Measurements from ENCODE around the gene TBC1D16.

Gene TBC1D16

GRCh38 chr17:79950751-79951150, 84.9 kb downstream of the TBC1D16 start:
- Histone ChIP-seq H3K4me2 (ENCODE audit: insufficient read depth, low read length) (no peak overlapping the region), H3K27me3 (ENCODE audit: insufficient read depth, low read length, poor library complexity) (no peaks in the 10 kb centered on the region), H3K36me3 (ENCODE audit: insufficient read depth, low read length) (no peaks in the 10 kb centered on the region; the same call in 1 of the 2 replicates), H3K9ac (ENCODE audit: low read depth, low read length) (no peak overlapping the region), H4K20me1 (ENCODE audit: insufficient read depth, low read length) (no peaks in the 10 kb centered on the region), H2AFZ (ENCODE audit: low read depth, low read length) (no peak overlapping the region), H3K79me2 (ENCODE audit: insufficient read depth, low read length) (no peaks in the 10 kb centered on the region), H3K9me3 (ENCODE audit: insufficient read depth, low read length, severe bottlenecking) (no peaks in the 10 kb centered on the region), H3K4me1 (ENCODE audit: insufficient read depth, low read length) (no peaks in the 10 kb centered on the region), H3K27ac (ENCODE audit: low read length) (no peak overlapping the region), H3K4me3 (ENCODE audit: low read depth in 1 of 2, low read length in 2 of 2) (no peak overlapping the region)
- no peak for DNase-seq
- TF ChIP-seq EZH2 (IDR thresholded peaks at IDR 0.05; ENCODE audit: borderline replicate concordance, low read depth, low read length, severe bottlenecking) (no peak), CTCF (IDR thresholded peaks at IDR 0.05; ENCODE audit: borderline replicate concordance, extremely low read depth, low read length, poor library complexity, severe bottlenecking) (no peak)
- ATAC-seq (ENCODE audit: insufficient read depth, low read depth) = no peak

DNA sequence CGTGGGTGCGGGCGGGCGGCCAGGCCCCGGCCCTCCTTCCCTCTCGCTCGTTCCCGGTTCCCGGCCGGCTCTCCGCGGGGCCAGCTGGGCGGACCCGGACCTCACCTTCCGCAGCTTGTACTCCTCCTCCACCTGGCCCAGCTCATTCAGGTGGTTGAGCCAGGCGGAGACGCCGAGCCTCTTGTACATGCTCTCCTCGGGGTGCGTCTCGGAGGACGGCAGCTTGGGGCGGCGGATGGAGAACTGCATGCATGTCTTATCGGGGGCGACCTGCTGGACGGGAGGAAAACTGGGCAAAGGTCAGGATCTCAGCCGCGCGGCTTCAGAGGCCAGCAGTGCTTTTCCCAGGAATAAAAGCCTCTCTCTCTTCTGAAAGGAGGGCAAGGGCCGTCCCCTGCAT, 85.4 kb downstream of the TBC1D16 start:
- Histone ChIP-seq H3K36me3 (ENCODE audit: insufficient read depth, low read length) (no peaks in the 10 kb centered on the region; the same call in 1 of the 2 replicates), H3K27ac (ENCODE audit: low read length) (no peak overlapping the region), H3K4me3 (ENCODE audit: low read depth in 1 of 2, low read length in 2 of 2) (no peak overlapping the region), H3K4me1 (ENCODE audit: insufficient read depth, low read length) (no peaks in the 10 kb centered on the region), H3K4me2 (ENCODE audit: insufficient read depth, low read length) (no peak overlapping the region), H4K20me1 (ENCODE audit: insufficient read depth, low read length) (no peaks in the 10 kb centered on the region), H2AFZ (ENCODE audit: low read depth, low read length) (no peak overlapping the region), H3K27me3 (ENCODE audit: insufficient read depth, low read length, poor library complexity) (no peaks in the 10 kb centered on the region), H3K79me2 (ENCODE audit: insufficient read depth, low read length) (no peaks in the 10 kb centered on the region), H3K9ac (ENCODE audit: low read depth, low read length) (no peak overlapping the region), H3K9me3 (ENCODE audit: insufficient read depth, low read length, severe bottlenecking) (no peaks in the 10 kb centered on the region)
- DNase-seq = no peak
- no peak for ATAC-seq (ENCODE audit: insufficient read depth, low read depth)
- TF ChIP-seq CTCF (IDR thresholded peaks at IDR 0.05; ENCODE audit: borderline replicate concordance, extremely low read depth, low read length, poor library complexity, severe bottlenecking) = no peak
- no peak for TF ChIP-seq EZH2 (IDR thresholded peaks at IDR 0.05; ENCODE audit: borderline replicate concordance, low read depth, low read length, severe bottlenecking)

- Histone ChIP-seq H3K9ac (ENCODE audit: low read depth, low read length) (no peak overlapping the region), H3K79me2 (ENCODE audit: insufficient read depth, low read length) (no peaks in the 10 kb centered on the region), H3K4me1 (ENCODE audit: insufficient read depth, low read length) (no peaks in the 10 kb centered on the region), H3K36me3 (ENCODE audit: insufficient read depth, low read length) (no peaks in the 10 kb centered on the region; the same call in 1 of the 2 replicates), H3K4me3 (ENCODE audit: low read depth in 1 of 2, low read length in 2 of 2) (no peak overlapping the region), H2AFZ (ENCODE audit: low read depth, low read length) (no peak overlapping the region), H3K27ac (ENCODE audit: low read length) (no peak overlapping the region), H4K20me1 (ENCODE audit: insufficient read depth, low read length) (no peaks in the 10 kb centered on the region), H3K4me2 (ENCODE audit: insufficient read depth, low read length) (no peak overlapping the region), H3K27me3 (ENCODE audit: insufficient read depth, low read length, poor library complexity) (no peaks in the 10 kb centered on the region), H3K9me3 (ENCODE audit: insufficient read depth, low read length, severe bottlenecking) (no peaks in the 10 kb centered on the region)
- TF ChIP-seq CTCF (IDR thresholded peaks at IDR 0.05; ENCODE audit: borderline replicate concordance, extremely low read depth, low read length, poor library complexity, severe bottlenecking) (no peak), EZH2 (IDR thresholded peaks at IDR 0.05; ENCODE audit: borderline replicate concordance, low read depth, low read length, severe bottlenecking) (no peak)
- no peak for ATAC-seq (ENCODE audit: insufficient read depth, low read depth)
- no peak for DNase-seq
These were observed 85.9 kb downstream of the TBC1D16 start for GRCh38 chr17:79949656-79950209.
